Astrocyte of the spinal cord (primary cell): ENCODE measurements around the gene CORO6.

ENCODE experiments used
- DNase-seq: peaks from one replicate; pipeline ENCODE4 v3.0.0; 2011; ENCODE audit warnings: low read depth, low spot score
- H3K4me3 ChIP-seq: 2 replicates; pipeline ENCODE4 v1.5.1; 2011; ENCODE audit warnings: low read depth, mild to moderate bottlenecking, low read length, moderate library complexity
- CTCF ChIP-seq: IDR thresholded peaks from 2 replicates; pipeline ENCODE4 v1.5.1; 2012; ENCODE audit warnings: low read depth, mild to moderate bottlenecking, low read length, inconsistent platforms
- in situ Hi-C: cut with HindIII; loops from 2 replicates; pipeline ENCODE4 v1.10.0; 2017; ENCODE audit warnings: low sequenced_read_pairs

Gene CORO6

GRCh38 chr17:29619251-29619650, 3.5 kb downstream of the CORO6 start:
- in situ Hi-C loops = no loop called here
- H3K4me3 ChIP-seq = no peak overlapping the region
- TF ChIP-seq CTCF = peak; percentile 41
- DNase-seq = peak; percentile 29

- DNase-seq = no peak
- no peak overlapping the region for H3K4me3 ChIP-seq
- no peak for TF ChIP-seq CTCF
- in situ Hi-C loops = no loop called here
Observed at GRCh38 chr17:29618272-29619065, 4.2 kb downstream of the CORO6 start.

- peak; percentile 59 for DNase-seq
- in situ Hi-C loops = no loop called here
- TF ChIP-seq CTCF = peak; percentile 64
- no peak overlapping the region for H3K4me3 ChIP-seq
Observed at GRCh38 chr17:29617481-29618271, 5.0 kb downstream of the CORO6 start.

GRCh38 chr17:29617125-29617480, 5.6 kb downstream of the CORO6 start:
- H3K4me3 ChIP-seq = no peak overlapping the region
- in situ Hi-C loops = no loop called here
- peak; percentile 67 for DNase-seq
- peak; percentile 78 for TF ChIP-seq CTCF

GRCh38 chr17:29616300-29617048, 6.2 kb downstream of the CORO6 start:
- no peak for DNase-seq
- no peak overlapping the region for H3K4me3 ChIP-seq
- TF ChIP-seq CTCF = no peak
- in situ Hi-C loops = no loop called here

- in situ Hi-C loops = no loop called here
- peak; percentile 85 for DNase-seq
Observed at GRCh38 chr17:29615492-29616299, 7.0 kb downstream of the CORO6 start.

More at GRCh38 chr17:29615492-29616299, 7.0 kb downstream of the CORO6 start:
- no peak for TF ChIP-seq CTCF
- peak overlapping the region; percentile 26 for H3K4me3 ChIP-seq
